Endothelial cell of umbilical vein (primary cell): ENCODE results near the gene EGLN1.

Experiments
- CTCF ChIP-seq, 2 donors: IDR thresholded peaks; 1 replicate in 1 of 2; 2 replicates in 1 of 2; pipeline ENCODE4 v1.5.1; 2011; ENCODE audit warnings: low read length in 2 of 2, mild to moderate bottlenecking in 2 of 2, moderate library complexity in 2 of 2, control low read depth in 1 of 2, inconsistent platforms in 1 of 2, low read depth in 1 of 2; ENCODE audit not compliant: insufficient read depth in 1 of 2; ENCODE audit errors: extremely low read depth in 1 of 2
- POLR2A ChIP-seq: IDR thresholded peaks from 2 replicates; pipeline ENCODE4 v1.6.1; 2012; ENCODE audit warnings: low read depth, mild to moderate bottlenecking, control low read depth, low read length
- POLR2AphosphoS5 ChIP-seq: IDR thresholded peaks from 2 replicates; pipeline ENCODE4 v1.6.1; 2012; ENCODE audit warnings: low read depth, mild to moderate bottlenecking, control low read depth, low read length, moderate library complexity; ENCODE audit not compliant: insufficient read depth

DNA sequence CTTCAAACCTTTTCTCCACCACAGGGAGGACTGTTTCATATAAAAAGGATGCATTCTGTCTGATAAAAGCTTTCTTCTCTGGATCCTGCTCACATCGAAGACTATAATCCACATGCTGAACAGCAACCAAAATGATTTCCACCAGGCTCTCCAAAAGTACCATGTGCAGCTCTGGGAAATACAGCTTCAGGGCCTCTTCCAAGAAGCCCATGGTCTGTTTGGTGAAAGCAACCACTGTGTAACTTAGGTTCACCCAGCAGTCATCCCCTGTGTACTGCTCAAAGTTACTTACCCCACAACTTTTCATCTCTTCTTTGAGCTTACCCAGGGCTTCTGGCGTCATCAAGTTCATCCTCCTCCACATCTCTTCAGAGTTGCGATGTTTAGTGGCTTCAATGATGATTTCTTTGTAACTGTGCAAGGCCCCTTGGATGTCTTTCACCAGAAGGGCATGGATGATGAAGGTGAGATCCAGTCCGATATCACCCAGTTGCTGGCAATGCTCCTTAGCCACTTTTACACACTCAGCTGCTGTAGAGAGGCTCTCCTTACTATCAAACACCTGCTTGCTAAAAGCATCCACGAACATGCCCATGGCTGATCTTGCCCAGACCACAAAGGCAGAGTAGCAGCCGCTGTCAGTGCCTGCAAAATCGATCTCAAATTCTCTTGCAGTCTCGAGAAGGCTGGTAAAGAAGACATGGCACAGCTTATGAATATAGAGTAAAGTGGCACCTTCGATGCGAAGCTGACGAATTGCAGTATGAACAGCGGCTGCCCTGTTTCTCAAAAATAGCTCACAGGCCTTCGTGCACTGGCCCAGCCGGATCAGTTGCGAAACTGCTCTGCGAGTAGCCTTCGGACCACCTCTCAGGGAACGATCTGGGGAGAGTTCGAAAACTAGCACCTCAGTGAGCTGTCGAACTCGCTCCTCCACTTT is 86.2 kb downstream of the EGLN1 start:
- TF ChIP-seq CTCF (IDR thresholded peaks at IDR 0.05; ENCODE audit: extremely low read depth in 1 of 2, insufficient read depth in 1 of 2, low read depth in 1 of 2, low read length in 2 of 2) (no peak), POLR2AphosphoS5 (no peak), POLR2A (no peak)
